Body of pancreas (tissue), 4 donors: ENCODE results near the gene SLC25A33. TPM values are rescaled to one million over a fixed set of nuclear protein-coding genes. Genes with fewer than 3 reads are reported as not detected.

Experiments
- ATAC-seq: fragments of 150-250 bp; one replicate; pipeline ENCODE4 v1.9.1; 2016
- DNase-seq, 4 donors: peaks; one replicate each; pipeline ENCODE4 v3.0.0-alpha.2; 2019
- H3K27ac ChIP-seq, 4 donors: fragments of 200-600 bp; sonication (generic); 1 replicate in 3 of 4; 2 replicates in 1 of 4; pipeline versions ENCODE4 v1.5.1 to v1.6.1; 2016 to 2019; ENCODE audit warnings: mild to moderate bottlenecking in 1 of 4, mixed read lengths in 1 of 4, moderate library complexity in 1 of 4
- H3K27me3 ChIP-seq, 2 donors: fragments of 200-600 bp; sonication (generic); one replicate each; pipeline ENCODE4 v1.6.0; 2016; ENCODE audit warnings: mild to moderate bottlenecking in 1 of 2
- H3K36me3 ChIP-seq, 2 donors: fragments of 200-600 bp; sonication (generic); replicated peaks in 1 of 2; 2 replicates each; pipeline ENCODE4 v1.5.1; 2016; ENCODE audit warnings: low read depth in 2 of 2; ENCODE audit not compliant: insufficient read depth in 1 of 2
- H3K4me1 ChIP-seq: fragments of 200-600 bp; sonication (generic); one replicate; pipeline ENCODE4 v1.6.0; 2016
- H3K4me3 ChIP-seq, 2 donors: fragments of 200-600 bp; sonication (generic); 1 replicate in 1 of 2; 2 replicates in 1 of 2; pipeline ENCODE4 v1.5.1; 2016 to 2019
- H3K9me3 ChIP-seq, 3 donors: fragments of 200-600 bp; sonication (generic); 1 replicate in 2 of 3; 2 replicates in 1 of 3; pipeline ENCODE4 v1.5.1; 2016
- CTCF ChIP-seq, 7 experiments: fragments of 450-650 bp in 4 of 7; fragments of 200-600 bp in 3 of 7; sonication (generic) in 3 of 7; IDR thresholded peaks; one replicate each; pipeline ENCODE4 v1.5.1; 2016 to 2019; ENCODE audit warnings: antibody characterized with exemption in 7 of 7
- POLR2A ChIP-seq, 3 donors: fragments of 450-650 bp; IDR thresholded peaks; one replicate each; pipeline ENCODE4 v1.6.1; 2016; ENCODE audit warnings: antibody characterized with exemption in 3 of 3, mild to moderate bottlenecking in 2 of 3
- WGBS, 2 donors: methylation state at CpG; one replicate each; pipeline ENCODE4 v1.1.5; 2017; 5-methylcytosine and 5-hydroxymethylcytosine counted together
- intact Hi-C: fragments of 100-400 bp; cut with DNase I; formaldehyde crosslinking; loops from one replicate; pipeline ENCODE4 v1.15.1; 2023
- total RNA-seq, 2 donors: library from RNA; depleted of rRNA; stranded (reverse); fragments of >200 nt; gene quantifications; one replicate each; pipeline ENCODE4 v1.1.0, GENCODE V29; 2016

SLC25A33 gene
- total RNA-seq, 2 donors from 2014 or later, result 1.0 to 2.0 TPM

GRCh38 chr1:9601942-9602793 lies 62.9 kb downstream of the SLC25A33 start:
- intact Hi-C loops, result no loop called here
- ATAC-seq, result no peak
- Histone ChIP-seq H3K27me3 (no peaks in the 10 kb centered on the region), H3K36me3 (peaks cover 2 to 5% of the 10 kb centered on the region in 2 donors), H3K9me3 (no peaks in the 10 kb centered on the region), H3K27ac (no peak overlapping the region), H3K4me1 (no peaks in the 10 kb centered on the region), H3K4me3 (no peak overlapping the region)
- no peak for DNase-seq
- TF ChIP-seq CTCF (IDR thresholded peaks at IDR 0.05), result no peak
- no peak for TF ChIP-seq POLR2A (IDR thresholded peaks at IDR 0.05)
- WGBS, 2 donors, result 94 to 97% methylated on average over 17 to 25 of the region's 26 CpGs

DNA sequence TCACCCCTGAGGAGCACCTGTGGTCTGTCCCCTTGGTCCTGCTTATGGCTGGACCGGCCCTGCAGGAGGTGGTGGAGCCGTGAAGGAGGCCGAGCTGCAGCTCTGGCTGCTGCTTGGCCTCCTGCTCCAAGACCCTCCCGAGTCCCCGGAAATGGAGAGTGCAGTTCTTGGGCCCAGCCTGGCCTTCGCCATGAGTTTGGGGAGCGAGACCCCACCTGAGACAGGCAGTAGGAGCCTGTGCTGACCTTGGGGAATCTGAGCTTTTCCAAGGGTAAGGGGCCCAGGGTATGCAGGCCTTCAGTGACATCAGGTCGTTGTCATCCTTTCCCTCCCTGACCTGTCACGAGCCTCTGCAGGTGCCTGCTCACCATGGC lies 63.5 kb downstream of the SLC25A33 start:
- H3K4me3 ChIP-seq, result no peak overlapping the region
- no peaks in the 10 kb centered on the region for H3K9me3 ChIP-seq
- H3K27me3 ChIP-seq, result no peaks in the 10 kb centered on the region
- intact Hi-C loops, result no loop called here
- 88 to 92% methylated on average over 6 of the region's 9 CpGs for WGBS, 2 donors
- no peaks in the 10 kb centered on the region for H3K4me1 ChIP-seq
- ATAC-seq (no peak), DNase-seq (no peak)
- peaks cover 2 to 5% of the 10 kb centered on the region in 2 donors for H3K36me3 ChIP-seq
- no peak overlapping the region for H3K27ac ChIP-seq
- TF ChIP-seq POLR2A (IDR thresholded peaks at IDR 0.05), result no peak
- no peak for TF ChIP-seq CTCF (IDR thresholded peaks at IDR 0.05)

- intact Hi-C loops, result no loop called here
- ATAC-seq (no peak), DNase-seq (no peak)
- WGBS, 2 donors, result 86% methylated on average over 13 of the region's 14 CpGs; no CpG with 5 or more reads in 1 of the 2 donors
- no peaks in the 10 kb centered on the region for H3K9me3 ChIP-seq
- TF ChIP-seq CTCF (IDR thresholded peaks at IDR 0.05), result no peak
- TF ChIP-seq POLR2A (IDR thresholded peaks at IDR 0.05), result no peak
- H3K4me1 ChIP-seq, result no peaks in the 10 kb centered on the region
- no peaks in the 10 kb centered on the region for H3K27me3 ChIP-seq
- H3K4me3 ChIP-seq, result no peak overlapping the region
- H3K36me3 ChIP-seq, result peaks cover 2 to 5% of the 10 kb centered on the region in 2 donors
- H3K27ac ChIP-seq, result no peak overlapping the region
These were observed 64.0 kb downstream of the SLC25A33 start for GRCh38 chr1:9603307-9603706.

DNA sequence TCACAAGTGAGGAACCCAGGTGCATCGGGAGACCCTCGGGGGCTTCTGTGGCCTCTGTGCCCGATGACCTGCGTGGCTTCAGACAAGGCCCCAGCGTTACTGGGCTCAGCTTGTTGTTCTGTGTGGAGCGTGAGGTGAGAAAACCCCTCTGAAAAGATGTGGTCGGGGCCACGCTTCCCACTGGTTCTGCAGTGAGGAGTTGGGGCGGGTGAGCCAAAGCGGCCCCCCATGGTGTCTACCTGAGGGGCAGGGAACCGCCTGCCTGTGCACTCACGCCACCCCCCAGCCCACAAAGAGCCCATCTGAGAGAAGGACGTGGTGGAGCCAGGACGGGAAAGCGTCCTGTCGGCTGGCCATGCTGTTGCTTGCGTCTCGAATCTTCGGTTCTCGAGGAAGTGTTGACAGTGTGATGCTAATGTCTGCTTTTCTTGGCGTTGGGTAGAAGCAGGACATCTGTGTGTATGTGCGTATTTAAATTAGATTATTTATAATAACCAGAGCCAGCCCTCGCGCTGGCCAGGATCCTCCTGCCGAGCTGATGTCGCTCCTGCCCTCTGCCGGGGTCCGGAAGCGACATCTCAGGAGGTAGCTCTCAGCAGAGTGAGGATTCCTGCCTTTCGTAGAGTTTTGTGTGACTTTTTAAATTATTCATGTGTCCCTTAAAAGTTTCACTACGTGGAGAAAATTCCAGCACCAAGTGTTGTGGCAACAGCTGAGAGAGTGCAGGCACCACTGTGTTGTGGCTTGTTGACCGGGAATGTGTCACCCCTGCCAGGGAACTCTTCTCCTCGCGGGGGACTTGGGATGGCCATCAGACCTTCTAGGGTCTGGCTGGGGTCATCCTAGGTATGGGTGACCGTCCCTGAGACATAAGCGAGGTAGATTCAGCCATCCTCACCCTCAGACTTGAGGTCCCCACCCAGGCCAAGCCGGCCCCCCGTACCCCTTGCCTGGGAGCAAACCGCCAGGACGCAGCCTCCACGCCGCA lies 64.8 kb downstream of the SLC25A33 start:
- no peak for ATAC-seq
- peaks cover 2 to 5% of the 10 kb centered on the region in 2 donors for H3K36me3 ChIP-seq
- H3K4me1 ChIP-seq, result no peaks in the 10 kb centered on the region
- no peak for TF ChIP-seq CTCF (IDR thresholded peaks at IDR 0.05)
- no peak for TF ChIP-seq POLR2A (IDR thresholded peaks at IDR 0.05)
- no peak for DNase-seq
- H3K27me3 ChIP-seq, result no peaks in the 10 kb centered on the region
- 87 to 91% methylated on average over 23 to 38 of the region's 42 CpGs for WGBS, 2 donors
- no peaks in the 10 kb centered on the region for H3K9me3 ChIP-seq
- H3K27ac ChIP-seq, result no peak overlapping the region
- intact Hi-C loops, result no loop called here
- no peak overlapping the region for H3K4me3 ChIP-seq
